Panc1 (cell line): Measurements from ENCODE around the gene RAPGEF5. TPM values are rescaled to one million over a fixed set of nuclear protein-coding genes. Genes with fewer than 3 reads are reported as not detected.

ENCODE experiments used
- ATAC-seq: fragments of 200-7000 bp; cut with Tn5 transposase; 2 replicates; pipeline ENCODE4 v1.9.1; 2020; ENCODE audit warnings: mild to moderate bottlenecking, moderate library complexity
- BruUV-seq: library from RNA; stranded (reverse); fragments of 400-500 nt; replicated peaks from 2 replicates; lab custom pipeline; 2021; lab: Mats Ljungman, UMichigan
- CTCF ChIA-PET: fragments of 300-600 bp; sonication (Branson Sonifier 250); formaldehyde crosslinking; loops from one replicate; lab custom pipeline; 2022; ENCODE audit warnings: antibody characterized with exemption; lab: Charles Lee
- POLR2A ChIA-PET: fragments of 300-600 bp; sonication (Branson Sonifier 250); formaldehyde crosslinking; loops from one replicate; lab custom pipeline; 2022; ENCODE audit warnings: antibody characterized with exemption; lab: Charles Lee
- DNase-seq: peaks from one replicate; pipeline ENCODE4 v3.0.0-alpha.2; 2010; ENCODE audit warnings: low read depth, low spot score
- H3K27ac ChIP-seq: 2 replicates; pipeline ENCODE4 v1.5.1; 2011; ENCODE audit warnings: mild to moderate bottlenecking, low read length, inconsistent platforms
- H3K27me3 ChIP-seq: fragments of 200-500 bp; sonication (Bioruptor generic); 2 replicates; pipeline ENCODE4 v1.6.0; 2014; ENCODE audit warnings: low read length, inconsistent platforms; ENCODE audit not compliant: control insufficient read depth, insufficient read depth
- H3K36me3 ChIP-seq: fragments of 200-500 bp; sonication (Bioruptor generic); 2 replicates; pipeline ENCODE4 v1.5.1; 2014; ENCODE audit warnings: inconsistent platforms, mild to moderate bottlenecking, low read length, moderate library complexity; ENCODE audit not compliant: control insufficient read depth, insufficient read depth
- H3K4me1 ChIP-seq: 2 replicates; pipeline ENCODE4 v1.5.1; 2011; ENCODE audit warnings: inconsistent platforms, mild to moderate bottlenecking, low read length, moderate library complexity; ENCODE audit not compliant: control insufficient read depth, insufficient read depth
- H3K4me3 ChIP-seq, 2 experiments: 2 replicates each; pipeline ENCODE4 v1.5.1; 2011 to 2012; ENCODE audit warnings: low read depth in 2 of 2, low read length in 2 of 2, mild to moderate bottlenecking in 2 of 2, inconsistent platforms in 1 of 2, moderate library complexity in 1 of 2
- H3K9me3 ChIP-seq: fragments of 200-500 bp; sonication (Bioruptor generic); 2 replicates; pipeline ENCODE4 v1.5.1; 2014; ENCODE audit warnings: low read depth, mild to moderate bottlenecking, inconsistent platforms, low read length, moderate library complexity; ENCODE audit not compliant: control insufficient read depth, insufficient read depth
- CTCF ChIP-seq: fragments of 450-650 bp; IDR thresholded peaks from 2 replicates; pipeline ENCODE4 v1.5.1; 2017; ENCODE audit warnings: mild to moderate bottlenecking
- POLR2AphosphoS5 ChIP-seq: IDR thresholded peaks from 2 replicates; pipeline ENCODE4 v1.6.1; 2012; ENCODE audit warnings: mild to moderate bottlenecking, low read depth, low read length, moderate library complexity
- REST ChIP-seq, 2 experiments: IDR thresholded peaks; 2 replicates each; pipeline ENCODE4 v1.6.1; 2011 to 2012; ENCODE audit warnings: low read depth in 2 of 2, control low read depth in 1 of 2, low read length in 1 of 2, mild to moderate bottlenecking in 1 of 2, moderate library complexity in 1 of 2; ENCODE audit not compliant: insufficient read depth in 1 of 2
- SIN3A ChIP-seq: IDR thresholded peaks from 2 replicates; pipeline ENCODE4 v1.6.1; 2012; ENCODE audit warnings: low read depth, mild to moderate bottlenecking, low read length, moderate library complexity, borderline replicate concordance; ENCODE audit not compliant: insufficient read depth
- TCF7L2 ChIP-seq: IDR thresholded peaks from 2 replicates; pipeline ENCODE4 v1.6.1; 2011; ENCODE audit warnings: mild to moderate bottlenecking, low read depth, low read length, inconsistent platforms
- in situ Hi-C: cut with HindIII; loops from 2 replicates; pipeline ENCODE4 v1.10.0; 2016; ENCODE audit warnings: low sequenced_read_pairs, low pct_unique_long_range_greater_than_20kb
- intact Hi-C: fragments of 100-400 bp; cut with micrococcal nuclease; formaldehyde crosslinking; loops from one replicate; pipeline ENCODE4 v1.10.0; 2022; ENCODE audit not compliant: unreplicated experiment
- total RNA-seq: library from RNA; stranded (reverse); gene quantifications from one replicate; pipeline ENCODE4 v1.2.1, GENCODE V29; 2021; ENCODE audit not compliant: unreplicated experiment

The RAPGEF5 gene
- total RNA-seq, 1 experiment from 2014 or later = 1.4 TPM

- H3K4me3 ChIP-seq = no peak overlapping the region
- TF ChIP-seq CTCF (no peak), POLR2AphosphoS5 (no peak), SIN3A (no peak), TCF7L2 (no peak), REST (IDR thresholded peaks at IDR 0.05; ENCODE audit: insufficient read depth in 1 of 2, low read depth in 2 of 2, low read length in 1 of 2) (no peak)
- BruUV-seq = no TSS peak
- no peaks in the 10 kb centered on the region for H3K9me3 ChIP-seq
- CTCF ChIA-PET = no interaction called here
- H3K36me3 ChIP-seq = no peaks in the 10 kb centered on the region
- ATAC-seq (no peak), DNase-seq (no peak)
- intact Hi-C loops = no loop called here
- no peak overlapping the region for H3K27ac ChIP-seq
- POLR2A ChIA-PET = no interaction called here
- no peaks in the 10 kb centered on the region for H3K27me3 ChIP-seq
- H3K4me1 ChIP-seq = no peaks in the 10 kb centered on the region
- in situ Hi-C loops = no loop called here
Measured at GRCh38 chr7:22399091-22399490, 42.1 kb upstream of the RAPGEF5 start.

- Histone ChIP-seq H3K27ac (no peak overlapping the region), H3K36me3 (no peaks in the 10 kb centered on the region), H3K4me1 (no peaks in the 10 kb centered on the region), H3K27me3 (no peaks in the 10 kb centered on the region), H3K4me3 (no peak overlapping the region), H3K9me3 (no peaks in the 10 kb centered on the region)
- TF ChIP-seq POLR2AphosphoS5 = no peak
- no peak for TF ChIP-seq REST (IDR thresholded peaks at IDR 0.05; ENCODE audit: insufficient read depth in 1 of 2, low read depth in 2 of 2, low read length in 1 of 2)
- TF ChIP-seq CTCF = no peak
- no peak for TF ChIP-seq SIN3A
- TF ChIP-seq TCF7L2 = no peak
- ATAC-seq = no peak
- intact Hi-C loops (no loop called here), in situ Hi-C loops (no loop called here)
- ChIA-PET POLR2A (no interaction called here), CTCF (no interaction called here)
- DNase-seq = no peak
- no TSS peak for BruUV-seq
Measured at GRCh38 chr7:22397981-22398380, 41.0 kb upstream of the RAPGEF5 start.
